Skeletal muscle tissue (tissue), 4 donors: ENCODE measurements around the gene CEP57L1. TPM values are rescaled to one million over a fixed set of nuclear protein-coding genes. Genes with fewer than 3 reads are reported as not detected.
"Not testable (repeated sequence)": the region's sequence is repeated elsewhere in the genome, so short reads cannot be mapped to it uniquely, and the experiment has no call there.

ENCODE experiments used
- H3K27ac ChIP-seq: one replicate; pipeline ENCODE4 v1.7.0; 2013; ENCODE audit warnings: mild to moderate bottlenecking, low read depth, low read length, inconsistent platforms
- H3K27me3 ChIP-seq, 3 donors: one replicate each; pipeline ENCODE4 v1.7.0; 2013; ENCODE audit warnings: low read length in 3 of 3; ENCODE audit not compliant: control insufficient read depth in 3 of 3, insufficient read depth in 3 of 3
- H3K36me3 ChIP-seq, 3 donors: one replicate each; pipeline ENCODE4 v1.7.0; 2013; ENCODE audit warnings: low read length in 3 of 3; ENCODE audit not compliant: control insufficient read depth in 3 of 3, insufficient read depth in 3 of 3
- H3K4me1 ChIP-seq, 3 donors: one replicate each; pipeline ENCODE4 v1.7.0; 2013; ENCODE audit warnings: low read length in 3 of 3, mild to moderate bottlenecking in 3 of 3; ENCODE audit not compliant: control insufficient read depth in 3 of 3, insufficient read depth in 3 of 3
- H3K4me3 ChIP-seq, 3 donors: one replicate each; pipeline ENCODE4 v1.7.0; 2013; ENCODE audit warnings: low read length in 3 of 3
- H3K9ac ChIP-seq, 3 donors: one replicate each; pipeline ENCODE4 v1.7.0; 2013; ENCODE audit warnings: low read length in 3 of 3, mild to moderate bottlenecking in 3 of 3, moderate library complexity in 2 of 3, low read depth in 1 of 3
- H3K9me3 ChIP-seq, 3 donors: one replicate each; pipeline ENCODE4 v1.7.0; 2013; ENCODE audit warnings: low read length in 3 of 3; ENCODE audit not compliant: control insufficient read depth in 3 of 3
- total RNA-seq: library from RNA; depleted of rRNA; stranded (reverse); fragments of >200 nt; gene quantifications from one replicate; pipeline ENCODE4 v1.2.3, GENCODE V29; 2014
- donor health status: Osteomylitis.

CEP57L1 gene
- total RNA-seq, 1 donor from 2014 or later: 20.4 TPM

GRCh38 chr6:109124219-109124618, 28.9 kb downstream of the CEP57L1 start:
- Histone ChIP-seq H3K9ac (no peak overlapping the region), H3K9me3 (no peaks in the 10 kb centered on the region), H3K27me3 (no peaks in the 10 kb centered on the region), H3K27ac (no peak overlapping the region), H3K36me3 (no peaks in the 10 kb centered on the region), H3K4me1 (peaks cover 6 to 9% (median 7%) of the 10 kb centered on the region in 3 donors), H3K4me3 (no peak overlapping the region)

- no peak overlapping the region for H3K4me3 ChIP-seq
- H3K27ac ChIP-seq: no peak overlapping the region
- no peaks in the 10 kb centered on the region for H3K27me3 ChIP-seq
- H3K9ac ChIP-seq: no peak overlapping the region
- no peaks in the 10 kb centered on the region for H3K9me3 ChIP-seq
- peaks cover 6 to 7% (median 6%) of the 10 kb centered on the region in 3 donors for H3K4me1 ChIP-seq
- no peaks in the 10 kb centered on the region for H3K36me3 ChIP-seq
Observed at GRCh38 chr6:109125504-109125903, 30.2 kb downstream of the CEP57L1 start.

GRCh38 chr6:109130065-109130464, 34.8 kb downstream of the CEP57L1 start:
- Histone ChIP-seq H3K9ac (no peak overlapping the region), H3K27me3 (no peaks in the 10 kb centered on the region), H3K4me1 (no peaks in the 10 kb centered on the region), H3K27ac (no peak overlapping the region), H3K9me3 (no peaks in the 10 kb centered on the region), H3K36me3 (peaks cover 0 to 2% (median 0%) of the 10 kb centered on the region in 3 donors), H3K4me3 (no peak overlapping the region)

- not testable (repeated sequence) for H3K9ac ChIP-seq, H3K36me3 ChIP-seq, H3K4me1 ChIP-seq, H3K4me3 ChIP-seq, H3K27me3 ChIP-seq, H3K9me3 ChIP-seq, H3K27ac ChIP-seq
Observed at GRCh38 chr6:109135600-109135999, 40.3 kb downstream of the CEP57L1 start.

- H3K4me3 ChIP-seq, H3K27ac ChIP-seq, H3K9me3 ChIP-seq, H3K27me3 ChIP-seq, H3K9ac ChIP-seq, H3K4me1 ChIP-seq, H3K36me3 ChIP-seq: not testable (repeated sequence)
Observed at GRCh38 chr6:109136039-109136438, 40.7 kb downstream of the CEP57L1 start.

GRCh38 chr6:109136530-109136929, 41.2 kb downstream of the CEP57L1 start:
- H3K9ac ChIP-seq, H3K4me1 ChIP-seq, H3K4me3 ChIP-seq, H3K27me3 ChIP-seq, H3K36me3 ChIP-seq, H3K9me3 ChIP-seq, H3K27ac ChIP-seq: not testable (repeated sequence)

GRCh38 chr6:109139109-109139508, 43.8 kb downstream of the CEP57L1 start:
- no peak overlapping the region for H3K4me3 ChIP-seq
- no peak overlapping the region for H3K27ac ChIP-seq
- peaks cover 0 to 2% (median 0%) of the 10 kb centered on the region in 3 donors for H3K36me3 ChIP-seq
- no peak overlapping the region for H3K9ac ChIP-seq
- no peaks in the 10 kb centered on the region for H3K9me3 ChIP-seq
- no peaks in the 10 kb centered on the region for H3K4me1 ChIP-seq
- H3K27me3 ChIP-seq: no peaks in the 10 kb centered on the region

- not testable (repeated sequence) for H3K4me3 ChIP-seq, H3K27ac ChIP-seq, H3K36me3 ChIP-seq, H3K9me3 ChIP-seq, H3K4me1 ChIP-seq, H3K9ac ChIP-seq, H3K27me3 ChIP-seq
Observed at GRCh38 chr6:109142067-109142466, 46.8 kb downstream of the CEP57L1 start.

- H3K36me3 ChIP-seq: peaks cover 0 to 2% (median 0%) of the 10 kb centered on the region in 3 donors
- no peak overlapping the region for H3K27ac ChIP-seq
- no peak overlapping the region for H3K9ac ChIP-seq
- no peaks in the 10 kb centered on the region for H3K9me3 ChIP-seq
- H3K27me3 ChIP-seq: no peaks in the 10 kb centered on the region
- H3K4me1 ChIP-seq: no peaks in the 10 kb centered on the region
- H3K4me3 ChIP-seq: no peak overlapping the region
Observed at GRCh38 chr6:109143191-109143590, 47.9 kb downstream of the CEP57L1 start.

- not testable (repeated sequence) for H3K9me3 ChIP-seq, H3K27ac ChIP-seq, H3K36me3 ChIP-seq, H3K9ac ChIP-seq, H3K4me3 ChIP-seq, H3K4me1 ChIP-seq, H3K27me3 ChIP-seq
Observed at GRCh38 chr6:109148251-109148650, 52.9 kb downstream of the CEP57L1 start.

GRCh38 chr6:109148716-109149115, 53.4 kb downstream of the CEP57L1 start:
- H3K27me3 ChIP-seq, H3K9ac ChIP-seq, H3K4me3 ChIP-seq, H3K36me3 ChIP-seq, H3K27ac ChIP-seq, H3K9me3 ChIP-seq, H3K4me1 ChIP-seq: not testable (repeated sequence)
